Stimulated activated CD4-positive, alpha-beta T cell treated with anti-CD3 and anti-CD28 coated beads, Interleukin-4, amount 100 ng/mL, for 1 hour (primary cell): ENCODE measurements around the gene OR9A2.
"Not testable (repeated sequence)": the region's sequence is repeated elsewhere in the genome, so short reads cannot be mapped to it uniquely, and the experiment has no call there.

ENCODE experiments used
- DNase-seq: peaks from one replicate; pipeline ENCODE4 v3.0.0-alpha.2; 2020

Gene OR9A2

GRCh38 chr7:143016996-143017395 lies 9.9 kb downstream of the OR9A2 start:
- DNase-seq, result no peak

GRCh38 chr7:143015926-143016490 lies 10.9 kb downstream of the OR9A2 start:
- DNase-seq, result no peak

GRCh38 chr7:143015084-143015483 lies 11.8 kb downstream of the OR9A2 start:
- no peak for DNase-seq

- no peak for DNase-seq
Observed at GRCh38 chr7:143013893-143014292, 13.0 kb downstream of the OR9A2 start.

GRCh38 chr7:143013473-143013872 lies 13.5 kb downstream of the OR9A2 start:
- no peak for DNase-seq

- no peak for DNase-seq
Observed at GRCh38 chr7:143012409-143012808, 14.5 kb downstream of the OR9A2 start.

- no peak for DNase-seq
Observed at GRCh38 chr7:143012001-143012400, 14.9 kb downstream of the OR9A2 start.

- peak; percentile 84 for DNase-seq
Observed at GRCh38 chr7:143008007-143008901, 18.7 kb downstream of the OR9A2 start.

- DNase-seq, result no peak
Observed at GRCh38 chr7:143005632-143006260, 21.2 kb downstream of the OR9A2 start.

GRCh38 chr7:143003393-143004051 lies 23.4 kb downstream of the OR9A2 start:
- DNase-seq, result peak; percentile 12

- DNase-seq, result no peak
Observed at GRCh38 chr7:143002898-143003297, 24.0 kb downstream of the OR9A2 start.

GRCh38 chr7:143002106-143002505 lies 24.8 kb downstream of the OR9A2 start:
- DNase-seq, result no peak

- no peak for DNase-seq
Observed at GRCh38 chr7:143000648-143001047, 26.3 kb downstream of the OR9A2 start.

GRCh38 chr7:142999793-143000192 lies 27.1 kb downstream of the OR9A2 start:
- no peak for DNase-seq

- DNase-seq, result no peak
Observed at GRCh38 chr7:142998966-142999365, 28.0 kb downstream of the OR9A2 start.

GRCh38 chr7:142997456-142997989 lies 29.4 kb downstream of the OR9A2 start:
- no peak for DNase-seq

GRCh38 chr7:142992427-142992826 lies 34.5 kb downstream of the OR9A2 start:
- no peak for DNase-seq

GRCh38 chr7:142984297-142984696 lies 42.6 kb downstream of the OR9A2 start:
- no peak for DNase-seq

GRCh38 chr7:142983825-142984224 lies 43.1 kb downstream of the OR9A2 start:
- DNase-seq, result no peak

GRCh38 chr7:142978402-142978801 lies 48.5 kb downstream of the OR9A2 start:
- not testable (repeated sequence) for DNase-seq
